K562 (cell line): ENCODE results near the gene PRRT2. TPM values are rescaled to one million over a fixed set of nuclear protein-coding genes. Genes with fewer than 3 reads are reported as not detected.
A peak's percentile ranks its signal among the peaks of the same experiment; 100 is the strongest.

Experiments
- ARNT ChIP-seq, 2 experiments: fragments of 450-650 bp; IDR thresholded peaks; 2 replicates each; pipeline ENCODE4 v1.6.1; 2016; ENCODE audit warnings: mild to moderate bottlenecking in 1 of 2
- C11orf30 ChIP-seq: fragments of 450-650 bp; IDR thresholded peaks from 2 replicates; pipeline ENCODE4 v1.6.1; 2016; ENCODE audit warnings: low read depth, mild to moderate bottlenecking
- CBX3 ChIP-seq, 2 experiments: IDR thresholded peaks; 1 replicate in 1 of 2; 2 replicates in 1 of 2; pipeline ENCODE4 v1.6.1; 2012; ENCODE audit warnings: inconsistent platforms in 2 of 2, low read length in 2 of 2, borderline replicate concordance in 1 of 2, control low read depth in 1 of 2
- EP400 ChIP-seq: fragments of 450-650 bp; IDR thresholded peaks from 2 replicates; pipeline ENCODE4 v1.6.1; 2017; ENCODE audit warnings: antibody characterized with exemption, mild to moderate bottlenecking, moderate library complexity
- ESRRA ChIP-seq: fragments of 450-650 bp; IDR thresholded peaks from 2 replicates; pipeline ENCODE4 v1.6.1; 2014; ENCODE audit warnings: low read depth, mild to moderate bottlenecking, moderate library complexity, borderline replicate concordance
- GTF2A2 ChIP-seq: IDR thresholded peaks from 2 replicates; pipeline ENCODE4 v1.6.1; 2016; ENCODE audit warnings: mild to moderate bottlenecking, missing genetic modification characterization, missing compliant biosample characterization
- HEY1 ChIP-seq: fragments of 250-450 bp; sonication (Bioruptor Pico); IDR thresholded peaks from 2 replicates; pipeline ENCODE4 v1.5.0; 2020; ENCODE audit warnings: mild to moderate bottlenecking, moderate library complexity, borderline replicate concordance
- HMGN3 ChIP-seq: IDR thresholded peaks from 2 replicates; pipeline ENCODE4 v1.6.1; 2011; ENCODE audit warnings: borderline replicate concordance, low read depth, mild to moderate bottlenecking, mixed read lengths, low read length; ENCODE audit not compliant: insufficient read length; ENCODE audit errors: extremely low read depth
- KDM1A ChIP-seq, 2 experiments: fragments of 450-650 bp; IDR thresholded peaks; 2 replicates each; pipeline ENCODE4 v1.6.1; 2016; ENCODE audit warnings: mild to moderate bottlenecking in 2 of 2
- PHB2 ChIP-seq: fragments of 450-650 bp; IDR thresholded peaks from 2 replicates; pipeline ENCODE4 v1.6.1; 2017; ENCODE audit warnings: low read depth
- PHF21A ChIP-seq: fragments of 450-650 bp; IDR thresholded peaks from 2 replicates; pipeline ENCODE4 v1.6.1; 2017; ENCODE audit warnings: low read depth, borderline replicate concordance
- RBBP5 ChIP-seq: fragments of 200-600 bp; sonication (generic); IDR thresholded peaks from 2 replicates; pipeline ENCODE4 v1.6.1; 2012; ENCODE audit warnings: borderline replicate concordance, mild to moderate bottlenecking, low read length, control low read depth, inconsistent platforms; ENCODE audit not compliant: insufficient read depth, poor library complexity, severe bottlenecking
- RNF2 ChIP-seq: sonication (generic); IDR thresholded peaks from 2 replicates; pipeline ENCODE4 v1.6.1; 2016
- TAF9B ChIP-seq: fragments of 450-650 bp; IDR thresholded peaks from 2 replicates; pipeline ENCODE4 v1.6.1; 2018; ENCODE audit warnings: mild to moderate bottlenecking; ENCODE audit not compliant: partially characterized antibody
- TGIF2 ChIP-seq: sonication (generic); formaldehyde crosslinking; IDR thresholded peaks from 2 replicates; pipeline ENCODE4 v1.8.1; 2022; ENCODE audit warnings: mild to moderate bottlenecking, missing genetic modification reagents, moderate library complexity
- ZNF644 ChIP-seq: fragments of 200-800 bp; sonication (Bioruptor generic); IDR thresholded peaks from 2 replicates; pipeline ENCODE4 v1.6.1; 2016; ENCODE audit warnings: low read depth, missing genetic modification characterization, missing compliant biosample characterization
- ZNF75A ChIP-seq: fragments of 450-650 bp; formaldehyde crosslinking; IDR thresholded peaks from 2 replicates; pipeline ENCODE4 v1.4.0; 2020; ENCODE audit warnings: mild to moderate bottlenecking
- polyA plus RNA-seq, 8 experiments: library from polyadenylated mRNA; depleted of rRNA in 4 of 8; stranded (reverse) in 5 of 8; unstranded in 3 of 8; fragments of >200 nt; fragmentation: Nextera tagmentation in 2 of 8; fragmentation: Illumina TruSeq in 1 of 8; extraction: Ambion mirVana in 2 of 8; extraction: Trizol in 1 of 8; gene quantifications; 2 replicates each; pipeline versions ENCODE4 v1.2.1 to v1.2.3, GENCODE V29; 2011 to 2014; ENCODE audit warnings: inconsistent platforms in 1 of 8, missing spikeins in 1 of 8
- total RNA-seq, 7 experiments: library from RNA; depleted of rRNA in 6 of 7; stranded (reverse); fragments of >200 nt in 6 of 7; fragmentation: Illumina TruSeq in 2 of 7; extraction: Trizol in 2 of 7; gene quantifications; 2 replicates each; pipeline versions ENCODE4 v1.2.1 to v1.2.3, GENCODE V29; 2011 to 2021; ENCODE audit warnings: low replicate concordance in 1 of 7
- TF ChIP-seq, protein P1 (sequence below): fragments of 250-450 bp; sonication (Bioruptor Pico); IDR thresholded peaks from 2 replicates; pipeline ENCODE4 v1.5.0; 2021
- TF ChIP-seq, protein P2 (sequence below): sonication (generic); formaldehyde crosslinking; IDR thresholded peaks from 2 replicates; pipeline ENCODE4 v1.5.0; 2020; ENCODE audit warnings: missing genetic modification reagents

PRRT2 gene
- total and polyA plus RNA-seq, 9 of the 15 experiments (the other 6 are each of a cell fraction or from before 2014, with no cell fraction given): 0.11 to 1.0 (median 0.42) TPM; not detected in 2

DNA sequence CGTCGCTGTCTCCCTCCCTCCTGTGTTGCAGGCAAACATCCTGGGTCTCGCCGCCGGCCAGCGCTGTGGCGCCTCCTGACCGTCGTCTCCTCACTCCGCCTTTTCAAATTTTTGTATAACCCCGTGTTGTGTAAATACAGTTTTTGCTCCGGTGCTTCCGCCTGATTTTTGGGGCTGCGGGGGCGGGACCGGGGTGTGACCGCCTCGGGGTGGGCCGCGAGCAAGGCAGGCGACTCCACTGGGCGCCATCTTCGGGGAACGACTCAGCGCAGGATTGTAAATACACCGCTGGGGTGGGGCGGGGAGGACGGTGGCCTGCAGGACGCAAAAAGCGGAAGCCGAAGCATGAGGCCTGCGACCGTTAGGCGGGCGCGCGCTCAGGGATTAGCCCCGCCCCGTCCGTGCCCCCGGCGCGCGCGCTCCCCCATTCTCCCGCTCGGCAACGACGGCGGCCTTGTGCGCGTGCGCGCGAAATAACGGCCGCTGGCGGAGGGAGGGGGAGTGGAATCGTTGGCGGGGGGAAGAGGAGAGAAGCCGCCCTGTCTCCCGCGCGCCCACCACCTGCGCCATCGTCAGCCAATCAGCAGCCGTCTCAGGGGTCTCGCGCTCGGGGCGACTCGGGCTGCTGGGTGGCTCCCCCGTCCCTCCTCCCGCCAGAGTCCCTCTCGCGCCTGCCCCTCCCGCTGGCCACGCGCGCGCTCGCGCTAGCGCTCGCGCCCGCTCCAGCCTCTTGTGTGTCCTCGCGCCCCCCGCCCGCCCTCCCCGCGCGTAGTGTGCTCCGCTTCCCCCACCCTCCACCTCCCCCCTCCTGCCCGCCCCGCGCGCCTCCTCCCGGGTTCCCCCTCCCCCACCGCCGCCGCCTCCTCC lies 6.5 kb upstream of the PRRT2 start (continued):
- TF ChIP-seq ESRRA: peak; percentile 57; the same call in 1 of the 2 replicates
- no peak for TF ChIP-seq GTF2A2 (tag)
- peak in 1 of 2 experiments; percentile 17; a peak in 1 of 4 replicates for TF ChIP-seq KDM1A (IDR thresholded peaks at IDR 0.05)
- TF ChIP-seq TAF9B: peak; percentile 82
- TF ChIP-seq RBBP5: peak; percentile 48
- TF ChIP-seq HMGN3: peak; percentile 98
- no peak for TF ChIP-seq TGIF2 (CRISPR knock-in tag)
- TF ChIP-seq ZNF644: peak; percentile 91; the same call in 1 of the 2 replicates
- TF ChIP-seq CBX3 (IDR thresholded peaks at IDR 0.05; ENCODE audit: borderline replicate concordance in 1 of 2, low read length in 2 of 2): peak in 1 of 2 experiments; percentile 77; a peak in 1 of 3 replicates
- peak; percentile 98 for TF ChIP-seq EP400
- TF ChIP-seq PHF21A: 0 out of 2 replicates have a peak, but pooled peaks have one; percentile 34
- 0 out of 4 replicates have a peak, but pooled peaks of 1 of the 2 experiments have one; percentile 45 for TF ChIP-seq ARNT (IDR thresholded peaks at IDR 0.05)
- TF ChIP-seq, protein P1, sequence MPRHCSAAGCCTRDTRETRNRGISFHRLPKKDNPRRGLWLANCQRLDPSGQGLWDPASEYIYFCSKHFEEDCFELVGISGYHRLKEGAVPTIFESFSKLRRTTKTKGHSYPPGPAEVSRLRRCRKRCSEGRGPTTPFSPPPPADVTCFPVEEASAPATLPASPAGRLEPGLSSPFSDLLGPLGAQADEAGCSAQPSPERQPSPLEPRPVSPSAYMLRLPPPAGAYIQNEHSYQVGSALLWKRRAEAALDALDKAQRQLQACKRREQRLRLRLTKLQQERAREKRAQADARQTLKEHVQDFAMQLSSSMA (CRISPR knock-in tag): 0 out of 2 replicates have a peak, but pooled peaks have one; percentile 6
- peak; percentile 88 for TF ChIP-seq RNF2
- TF ChIP-seq, protein P2, sequence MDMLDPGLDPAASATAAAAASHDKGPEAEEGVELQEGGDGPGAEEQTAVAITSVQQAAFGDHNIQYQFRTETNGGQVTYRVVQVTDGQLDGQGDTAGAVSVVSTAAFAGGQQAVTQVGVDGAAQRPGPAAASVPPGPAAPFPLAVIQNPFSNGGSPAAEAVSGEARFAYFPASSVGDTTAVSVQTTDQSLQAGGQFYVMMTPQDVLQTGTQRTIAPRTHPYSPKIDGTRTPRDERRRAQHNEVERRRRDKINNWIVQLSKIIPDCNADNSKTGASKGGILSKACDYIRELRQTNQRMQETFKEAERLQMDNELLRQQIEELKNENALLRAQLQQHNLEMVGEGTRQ (CRISPR knock-in tag): peak; percentile 36; the same call in 1 of the 2 replicates
- 0 out of 2 replicates have a peak, but pooled peaks have one; percentile 16 for TF ChIP-seq ZNF75A (CRISPR knock-in tag)
- peak; percentile 78 for TF ChIP-seq C11orf30
- no peak for TF ChIP-seq PHB2
- TF ChIP-seq HEY1 (CRISPR knock-in tag): peak; percentile 36; the same call in 1 of the 2 replicates
